DND-41 (cell line): ENCODE measurements around the gene CYRIA.

Source experiments
- EZH2 ChIP-seq: IDR thresholded peaks from 3 replicates; pipeline ENCODE4 v1.6.1; 2012; ENCODE audit warnings: borderline replicate concordance, low read depth, mild to moderate bottlenecking, moderate library complexity, low read length, inconsistent platforms; ENCODE audit not compliant: severe bottlenecking
- TF ChIP-seq, protein P1 (sequence below): IDR thresholded peaks from 2 replicates; pipeline ENCODE4 v1.5.1; 2012; ENCODE audit warnings: borderline replicate concordance, low read length, moderate library complexity, mild to moderate bottlenecking; ENCODE audit not compliant: poor library complexity, severe bottlenecking; ENCODE audit errors: extremely low read depth

DNA sequence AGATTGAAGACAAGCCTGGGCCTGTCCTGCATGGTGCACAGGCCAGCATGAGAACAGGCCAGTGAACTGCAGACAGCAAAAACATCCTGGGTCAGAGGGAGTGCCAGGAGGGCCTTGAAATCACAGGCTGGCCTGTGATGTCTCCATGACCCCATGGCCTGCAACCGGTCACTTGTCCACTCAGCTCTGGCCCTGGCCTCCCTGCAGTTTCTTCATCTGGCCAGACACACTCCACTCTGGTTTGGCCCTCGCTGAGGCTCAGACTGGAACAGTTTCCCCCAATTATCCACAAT lies 12.6 kb downstream of the CYRIA start:
- TF ChIP-seq, protein P1, sequence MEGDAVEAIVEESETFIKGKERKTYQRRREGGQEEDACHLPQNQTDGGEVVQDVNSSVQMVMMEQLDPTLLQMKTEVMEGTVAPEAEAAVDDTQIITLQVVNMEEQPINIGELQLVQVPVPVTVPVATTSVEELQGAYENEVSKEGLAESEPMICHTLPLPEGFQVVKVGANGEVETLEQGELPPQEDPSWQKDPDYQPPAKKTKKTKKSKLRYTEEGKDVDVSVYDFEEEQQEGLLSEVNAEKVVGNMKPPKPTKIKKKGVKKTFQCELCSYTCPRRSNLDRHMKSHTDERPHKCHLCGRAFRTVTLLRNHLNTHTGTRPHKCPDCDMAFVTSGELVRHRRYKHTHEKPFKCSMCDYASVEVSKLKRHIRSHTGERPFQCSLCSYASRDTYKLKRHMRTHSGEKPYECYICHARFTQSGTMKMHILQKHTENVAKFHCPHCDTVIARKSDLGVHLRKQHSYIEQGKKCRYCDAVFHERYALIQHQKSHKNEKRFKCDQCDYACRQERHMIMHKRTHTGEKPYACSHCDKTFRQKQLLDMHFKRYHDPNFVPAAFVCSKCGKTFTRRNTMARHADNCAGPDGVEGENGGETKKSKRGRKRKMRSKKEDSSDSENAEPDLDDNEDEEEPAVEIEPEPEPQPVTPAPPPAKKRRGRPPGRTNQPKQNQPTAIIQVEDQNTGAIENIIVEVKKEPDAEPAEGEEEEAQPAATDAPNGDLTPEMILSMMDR = no peak
- no peak for TF ChIP-seq EZH2
